ENCODE measurements around the gene MYO9A.
"Not testable (repeated sequence)": the region's sequence is repeated elsewhere in the genome, so short reads cannot be mapped to it uniquely, and the experiment has no call there.

MYO9A gene

DNA sequence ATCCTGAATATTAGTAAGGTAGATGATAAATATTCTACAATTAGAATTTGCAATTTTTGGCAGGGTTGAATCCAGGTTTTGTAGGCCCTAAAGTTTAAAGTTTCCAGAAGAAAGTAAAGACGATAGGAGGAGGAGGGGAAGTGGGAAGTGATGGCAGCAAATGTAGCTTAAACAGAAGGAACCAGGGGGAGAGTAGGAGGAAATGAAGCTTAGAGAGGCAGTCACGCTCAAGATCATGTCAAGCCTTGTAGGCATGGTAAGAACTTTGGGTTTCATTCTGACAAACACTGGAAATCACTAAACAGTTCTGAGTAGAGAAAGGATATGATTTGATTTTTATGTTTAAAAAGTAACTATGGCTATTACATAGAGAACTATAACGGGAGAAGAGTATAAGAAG lies 243.7 kb downstream of the MYO9A start:
- no peak for DNase-seq (ENCODE audit: low read depth, low spot score)

DNA sequence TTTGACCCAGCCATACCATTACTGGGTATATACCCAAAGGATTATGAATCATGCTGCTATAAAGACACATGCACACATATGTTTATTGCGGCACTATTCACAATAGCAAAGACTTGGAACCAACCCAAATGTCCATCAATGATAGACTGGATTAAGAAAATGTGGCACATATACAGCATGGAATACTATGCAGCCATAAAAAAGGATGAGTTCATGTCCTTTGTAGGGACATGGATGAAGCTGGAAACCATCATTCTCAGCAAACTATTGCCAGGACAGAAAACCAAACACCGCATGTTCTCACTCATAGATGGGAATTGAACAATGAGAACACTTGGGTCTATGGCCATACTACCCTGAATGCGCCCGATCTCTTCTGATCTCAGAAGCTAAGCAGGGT lies 259.7 kb downstream of the MYO9A start:
- DNase-seq (ENCODE audit: low read depth, low spot score), result not testable (repeated sequence)

DNA sequence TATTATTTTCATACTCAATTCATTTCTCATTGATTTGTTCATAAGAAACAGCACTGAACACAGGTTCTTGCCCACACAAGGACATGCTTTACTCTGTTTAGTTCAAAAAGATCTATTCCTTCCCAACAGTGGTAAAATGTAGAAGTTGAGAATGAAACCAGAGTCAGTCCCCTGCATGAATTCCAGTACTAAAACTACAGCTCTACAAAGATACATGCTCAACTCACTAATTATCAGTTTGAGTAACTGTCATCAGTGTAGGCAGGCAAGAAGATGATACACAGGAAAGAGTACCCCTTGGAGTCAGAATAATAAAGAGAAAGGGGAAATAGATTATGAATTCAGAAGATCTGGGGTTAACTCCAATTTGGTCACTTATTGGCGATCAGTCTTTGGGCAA lies 264.4 kb downstream of the MYO9A start:
- no peak for DNase-seq (ENCODE audit: low read depth, low spot score)

DNA sequence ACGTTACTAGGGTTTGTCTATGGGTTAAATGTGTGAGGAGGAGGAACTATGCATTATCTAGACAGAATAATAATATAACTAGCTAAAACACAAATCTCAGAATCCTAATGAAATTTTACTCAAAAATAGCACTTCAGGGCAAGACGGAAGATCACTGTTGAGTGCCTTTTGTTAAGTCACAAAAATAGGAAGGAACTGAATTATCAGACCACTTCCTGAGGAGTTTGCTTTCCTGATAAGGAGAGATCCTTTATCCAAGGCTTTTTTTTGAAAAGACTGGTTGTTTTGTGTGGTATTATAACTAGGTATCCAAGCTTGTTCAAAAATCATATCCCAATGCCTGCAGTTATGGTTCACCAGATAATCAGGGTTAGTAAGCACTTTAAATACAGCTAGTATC lies 273.0 kb downstream of the MYO9A start:
- no peak for DNase-seq (ENCODE audit: low read depth, low spot score)

DNA sequence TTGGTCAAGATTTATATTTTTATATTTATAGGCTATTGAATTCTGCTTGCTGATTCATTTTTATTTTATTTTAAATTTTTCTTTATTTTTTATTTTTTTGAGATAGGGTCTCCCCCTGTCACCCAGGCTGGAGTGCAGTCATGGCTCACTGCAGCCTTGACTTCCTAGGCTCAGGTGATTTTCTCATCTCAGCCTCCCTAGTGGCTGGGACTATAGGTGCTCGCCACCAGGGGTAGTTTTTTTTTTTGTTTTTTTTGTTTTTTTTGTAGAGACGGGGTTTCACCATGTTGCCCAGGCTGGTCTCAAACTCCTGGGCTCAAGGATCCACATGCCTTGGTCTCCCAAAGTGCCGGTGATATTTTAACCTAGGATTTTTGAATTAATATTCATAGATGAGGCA lies 276.4 kb downstream of the MYO9A start:
- no peak for DNase-seq (ENCODE audit: low read depth, low spot score)

DNA sequence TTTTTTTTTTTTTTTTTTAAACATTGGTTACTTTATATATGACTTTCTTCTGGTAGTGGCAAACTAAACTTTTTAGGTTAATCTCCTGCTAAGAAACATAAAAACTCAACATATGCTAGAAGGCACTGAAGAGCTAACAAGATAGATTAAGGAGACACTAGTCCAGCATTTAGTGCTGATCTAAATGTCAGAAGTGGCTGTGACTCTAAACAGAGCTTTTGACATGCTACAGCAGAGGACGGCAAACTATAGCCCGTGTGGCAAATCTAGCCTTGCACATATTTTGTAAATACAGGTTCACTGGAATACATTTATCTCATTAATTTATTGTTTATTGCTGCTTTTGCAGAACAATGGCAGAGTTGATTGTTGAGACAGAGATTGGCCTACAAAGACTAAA lies 287.0 kb downstream of the MYO9A start:
- no peak for DNase-seq (ENCODE audit: low read depth, low spot score)

DNA sequence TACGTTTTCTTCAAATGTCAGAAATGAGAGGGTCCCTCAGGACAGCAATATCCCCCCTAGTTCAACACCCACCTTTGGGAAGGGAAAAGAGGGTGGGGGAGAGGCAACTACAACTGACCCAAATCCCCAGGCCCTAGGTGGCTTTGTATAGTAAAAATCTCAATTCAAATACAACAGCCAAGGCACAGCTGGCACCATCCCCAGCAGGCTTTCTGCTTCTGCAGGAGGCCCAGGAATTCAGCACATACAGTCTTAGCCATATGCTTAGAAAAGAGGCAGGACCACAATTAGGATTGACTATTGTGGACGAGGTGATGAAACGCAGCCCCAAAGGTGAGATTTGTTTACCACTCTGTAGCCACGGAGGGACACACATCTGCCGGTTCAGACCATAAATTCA lies 291.8 kb downstream of the MYO9A start:
- no peak for DNase-seq (ENCODE audit: low read depth, low spot score)

DNA sequence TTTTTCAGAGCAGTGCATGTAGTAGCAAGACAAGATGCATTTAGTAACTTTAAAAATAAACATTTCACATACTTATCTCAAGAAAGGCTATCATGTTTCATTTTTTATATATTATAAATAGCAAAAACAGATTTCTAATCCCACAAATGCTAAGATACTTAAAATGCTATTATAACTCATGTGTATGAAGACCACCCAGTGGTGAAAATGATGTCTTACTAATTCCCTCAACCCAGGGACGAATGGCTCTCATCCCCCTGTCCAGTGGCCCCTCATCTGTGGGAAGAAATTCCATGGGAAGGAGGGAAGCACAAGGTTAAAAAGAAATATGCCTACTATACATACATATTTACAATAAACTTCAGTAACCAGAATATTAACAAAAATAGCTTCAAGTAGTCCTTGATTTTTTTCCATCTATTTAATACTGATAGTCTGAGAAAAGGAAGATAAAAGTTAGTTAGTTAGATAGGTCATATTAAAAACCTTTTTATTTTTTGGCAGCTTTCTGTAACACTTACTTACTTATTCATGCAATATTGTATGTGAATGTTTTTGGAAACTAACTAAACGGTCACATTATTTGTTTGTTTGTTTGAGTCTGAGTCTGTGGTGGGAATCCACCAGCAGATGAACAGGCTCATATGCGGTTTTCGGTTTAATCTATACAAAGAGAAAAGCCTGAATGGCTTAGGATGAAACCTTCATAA lies 292.8 kb downstream of the MYO9A start:
- DNase-seq (ENCODE audit: low read depth, low spot score), result no peak

DNA sequence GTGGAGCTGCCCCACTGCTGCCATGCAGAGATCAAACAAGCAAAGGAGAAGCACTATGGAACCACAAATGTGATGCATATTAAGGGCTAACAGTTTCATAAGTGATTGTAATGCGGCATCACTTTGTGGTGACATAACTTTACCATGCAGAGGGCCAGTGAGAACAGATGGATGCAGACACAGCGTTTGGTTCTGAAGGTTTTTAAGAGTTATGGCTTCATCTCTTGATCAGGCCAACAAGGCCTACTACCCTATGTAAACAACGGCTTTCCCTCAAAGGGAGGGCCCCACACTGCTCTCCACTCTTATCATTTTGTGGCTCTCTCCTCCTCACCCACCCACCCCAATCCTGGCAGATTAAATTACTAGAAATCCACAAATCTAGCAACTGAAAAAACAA lies 294.1 kb downstream of the MYO9A start:
- no peak for DNase-seq (ENCODE audit: low read depth, low spot score)

DNA sequence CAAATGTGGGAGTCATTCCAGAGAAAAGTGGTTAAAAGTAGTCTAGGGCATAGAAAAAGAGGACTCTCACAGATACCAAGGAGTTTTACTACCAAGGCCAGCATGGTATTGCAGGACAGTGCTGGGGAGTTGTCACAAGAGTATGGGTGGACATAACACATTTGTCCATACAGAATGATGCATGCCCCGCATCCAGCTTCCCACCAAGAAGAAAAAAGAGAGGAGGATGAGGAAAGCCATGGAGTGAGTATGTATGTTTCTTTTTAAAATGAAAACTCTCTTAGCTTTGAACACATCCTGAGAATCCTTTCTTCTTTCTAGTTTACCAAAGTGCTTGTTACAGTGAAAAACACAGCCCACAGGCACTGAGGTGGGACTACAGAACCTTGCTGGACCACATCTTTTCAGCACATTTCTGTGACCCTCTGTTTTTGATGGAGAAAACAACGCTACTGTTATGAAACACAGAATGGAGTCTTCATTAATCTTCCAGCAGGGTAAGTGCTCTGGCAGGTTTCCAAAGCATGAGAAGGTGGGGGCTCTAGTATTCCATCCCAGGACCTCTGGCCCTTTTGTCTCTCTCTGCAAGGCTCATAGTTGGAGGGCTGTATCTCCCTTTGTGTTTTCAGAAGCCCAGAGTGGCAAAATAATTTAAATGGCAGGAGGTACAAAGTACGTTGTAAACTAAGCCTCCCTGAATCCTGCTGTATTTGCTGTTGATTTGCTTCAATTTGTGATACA lies 294.9 kb downstream of the MYO9A start:
- DNase-seq (ENCODE audit: low read depth, low spot score), result no peak

DNA sequence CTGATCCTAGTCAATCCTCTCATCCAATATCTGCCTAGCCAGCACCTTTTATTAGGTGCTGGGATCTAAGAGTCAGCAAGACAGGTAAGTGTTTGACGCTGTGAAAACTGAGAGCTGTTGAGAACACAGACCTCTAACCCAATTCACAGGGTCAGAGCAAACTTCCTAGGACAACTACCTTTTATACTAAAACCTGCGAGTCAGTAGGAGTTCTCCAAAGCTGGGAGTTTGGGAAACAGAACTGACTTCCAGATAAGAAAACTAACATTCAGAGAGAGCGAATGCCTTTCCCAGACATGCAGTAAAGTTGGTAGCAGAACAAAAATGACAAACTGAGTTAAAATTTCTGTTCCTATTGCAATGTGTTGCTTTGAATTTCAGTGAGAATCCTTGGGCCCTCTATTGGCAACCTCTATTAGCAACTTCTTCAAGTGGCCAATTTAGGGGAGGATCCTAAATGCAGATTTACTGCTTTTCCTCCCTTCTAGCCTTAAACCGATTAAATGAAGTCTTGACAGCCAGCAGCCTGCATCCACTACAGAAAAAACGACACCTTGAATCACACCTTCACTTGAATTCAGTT lies 296.3 kb downstream of the MYO9A start:
- no peak for DNase-seq (ENCODE audit: low read depth, low spot score)

DNA sequence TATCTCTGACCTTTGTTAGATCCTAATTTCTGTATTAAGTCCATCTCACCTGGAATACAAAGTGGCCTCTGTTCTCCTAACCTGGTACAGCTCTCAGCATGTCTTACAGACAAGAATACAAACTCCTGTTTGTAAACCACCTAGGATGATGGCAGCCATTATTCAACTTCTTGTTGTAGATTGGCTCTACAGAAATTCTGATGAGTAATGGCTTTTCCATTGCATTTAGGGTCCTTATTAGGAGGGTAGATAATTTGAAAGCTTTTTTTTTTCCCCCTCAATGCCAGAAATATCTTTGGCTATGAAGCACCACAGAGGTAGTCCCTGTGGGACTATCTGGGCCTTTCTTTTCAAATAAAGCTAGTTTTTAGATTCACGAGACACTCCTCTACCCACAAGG lies 297.8 kb downstream of the MYO9A start:
- DNase-seq (ENCODE audit: low read depth, low spot score), result no peak

DNA sequence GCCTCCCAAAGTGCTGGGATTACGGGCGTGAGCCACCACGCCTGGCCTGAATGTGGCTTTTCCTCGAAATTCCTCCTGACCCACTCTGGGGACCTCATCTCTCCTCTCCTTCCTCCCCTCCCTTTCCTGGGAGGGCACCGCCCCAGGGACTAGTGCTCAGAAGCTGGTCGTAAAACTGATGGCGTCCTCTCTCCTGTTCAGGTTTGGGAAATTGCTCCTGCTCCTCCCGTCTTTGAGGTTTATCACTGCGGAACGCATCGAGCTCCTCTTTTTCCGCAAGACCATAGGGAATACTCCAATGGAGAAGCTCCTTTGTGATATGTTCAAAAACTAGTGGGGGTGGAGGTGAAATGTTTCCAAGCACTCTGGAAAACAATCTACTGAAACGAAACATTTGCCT lies 300.6 kb downstream of the MYO9A start:
- no peak for DNase-seq (ENCODE audit: low read depth, low spot score)

DNA sequence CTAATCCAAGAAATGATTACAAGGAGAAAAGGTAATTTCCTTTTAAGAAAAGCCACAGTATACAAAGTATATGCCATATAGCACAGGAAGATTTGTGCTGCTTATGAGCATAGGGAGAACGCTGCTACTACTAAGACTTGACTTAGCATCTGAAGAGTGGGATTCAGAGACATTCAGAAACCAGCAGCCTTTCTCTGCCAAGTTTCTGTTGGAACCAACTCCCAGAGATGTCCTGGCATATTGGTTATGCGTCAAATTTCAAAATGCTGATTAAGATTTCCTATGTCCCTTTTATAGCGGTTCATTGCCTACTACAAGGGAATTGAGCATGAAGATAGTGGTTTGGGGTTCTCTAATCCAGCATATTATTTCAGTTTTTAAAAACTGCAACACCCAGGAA lies 302.6 kb downstream of the MYO9A start:
- DNase-seq (ENCODE audit: low read depth, low spot score), result no peak

DNA sequence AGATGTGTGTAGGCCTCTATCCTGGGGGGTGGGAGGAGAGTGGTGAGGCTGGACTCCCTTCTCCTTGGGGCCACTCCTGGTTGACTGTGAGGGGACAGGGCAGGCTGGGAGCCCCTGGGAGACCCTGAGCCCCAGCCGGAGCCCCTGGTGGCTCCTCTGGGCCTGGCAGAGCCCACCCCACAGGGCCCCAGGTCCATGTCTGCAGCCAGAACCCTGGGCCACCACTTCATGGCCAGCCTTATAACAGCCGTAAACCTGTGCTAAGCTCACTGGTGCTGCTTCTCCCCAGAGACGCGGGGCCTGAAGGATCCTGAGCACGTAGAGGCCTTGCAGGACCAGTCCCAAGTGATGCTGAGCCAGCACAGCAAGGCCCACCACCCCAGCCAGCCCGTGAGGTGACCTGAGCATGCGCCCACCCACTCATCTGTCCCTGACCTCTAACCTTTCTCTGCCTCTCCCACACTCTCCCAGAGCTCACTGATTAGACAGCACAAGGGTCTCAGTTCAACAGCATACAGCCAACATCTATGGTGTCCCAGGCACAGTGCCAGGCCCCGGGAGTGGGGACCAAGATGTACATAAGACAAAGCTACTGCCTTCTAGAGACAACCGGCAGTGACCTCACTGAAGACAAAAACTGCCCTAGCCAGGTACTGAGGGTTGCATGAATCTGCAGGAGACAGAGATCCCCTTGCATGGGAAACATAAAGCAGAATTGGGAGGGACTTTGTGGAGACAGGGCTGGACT lies 304.1 kb downstream of the MYO9A start:
- DNase-seq (ENCODE audit: low read depth, low spot score), result no peak

DNA sequence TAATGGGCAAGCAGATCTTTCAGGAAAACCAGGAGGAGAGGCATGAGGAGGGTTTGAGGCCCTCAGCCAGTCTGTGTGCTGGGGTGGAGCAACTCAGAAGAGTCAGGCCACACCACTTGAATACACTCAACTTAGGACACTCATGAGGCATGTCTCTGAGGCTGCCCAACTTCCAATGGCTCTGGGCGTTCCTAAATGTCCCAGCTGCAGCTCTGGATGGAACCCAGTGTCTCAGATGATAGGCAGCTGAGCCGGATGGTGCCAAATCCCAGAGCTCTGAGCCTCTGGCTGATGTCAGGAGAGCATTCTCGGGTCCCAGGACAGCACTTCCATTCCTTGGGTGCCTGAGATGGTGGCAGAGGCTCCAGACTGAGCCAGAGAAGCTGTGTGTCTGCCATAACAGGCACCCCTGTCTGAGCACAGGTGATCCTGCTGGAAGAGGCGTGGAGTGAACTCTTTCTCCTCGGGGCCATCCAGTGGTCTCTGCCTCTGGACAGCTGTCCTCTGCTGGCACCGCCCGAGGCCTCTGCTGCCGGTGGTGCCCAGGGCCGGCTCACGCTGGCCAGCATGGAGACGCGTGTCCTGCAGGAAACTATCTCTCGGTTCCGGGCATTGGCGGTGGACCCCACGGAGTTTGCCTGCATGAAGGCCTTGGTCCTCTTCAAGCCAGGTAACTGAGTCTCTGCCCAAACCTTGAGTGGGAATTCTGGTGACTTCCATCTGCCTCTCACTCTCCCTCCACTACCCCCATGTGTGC lies 304.8 kb downstream of the MYO9A start:
- no peak for DNase-seq (ENCODE audit: low read depth, low spot score)

DNA sequence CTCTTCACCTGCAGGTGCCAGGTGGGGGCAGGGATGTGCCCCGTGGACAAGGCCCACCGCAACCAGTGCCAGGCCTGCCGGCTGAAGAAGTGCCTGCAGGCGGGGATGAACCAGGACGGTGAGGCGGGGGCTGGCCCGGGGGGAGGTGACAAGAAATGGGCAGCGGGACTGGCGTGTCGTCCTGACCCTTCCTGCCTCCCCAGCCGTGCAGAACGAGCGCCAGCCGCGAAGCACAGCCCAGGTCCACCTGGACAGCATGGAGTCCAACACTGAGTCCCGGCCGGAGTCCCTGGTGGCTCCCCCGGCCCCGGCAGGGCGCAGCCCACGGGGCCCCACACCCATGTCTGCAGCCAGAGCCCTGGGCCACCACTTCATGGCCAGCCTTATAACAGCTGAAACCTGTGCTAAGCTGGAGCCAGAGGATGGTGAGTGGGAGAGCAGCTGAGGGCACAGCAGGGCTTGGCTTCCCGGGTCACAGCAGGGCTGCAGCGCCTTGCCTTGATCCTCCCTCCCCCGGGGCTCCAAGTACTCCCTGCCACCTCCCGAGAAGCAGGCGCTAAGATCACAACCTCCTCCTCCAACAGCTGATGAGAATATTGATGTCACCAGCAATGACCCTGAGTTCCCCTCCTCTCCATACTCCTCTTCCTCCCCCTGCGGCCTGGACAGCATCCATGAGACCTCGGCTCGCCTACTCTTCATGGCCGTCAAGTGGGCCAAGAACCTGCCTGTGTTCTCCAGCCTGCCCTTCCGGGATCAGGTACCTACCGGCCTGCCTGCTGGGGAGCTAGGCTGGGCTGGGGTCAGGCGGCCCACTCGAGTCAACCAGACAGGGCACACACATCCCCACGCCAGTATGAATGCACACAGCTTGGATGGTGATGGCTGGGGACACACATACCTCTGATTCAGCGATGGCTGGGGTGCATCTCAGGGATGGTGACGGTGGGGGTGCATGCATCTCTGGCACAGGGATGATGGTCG lies 305.9 kb downstream of the MYO9A start:
- DNase-seq (ENCODE audit: low read depth, low spot score), result no peak

DNA sequence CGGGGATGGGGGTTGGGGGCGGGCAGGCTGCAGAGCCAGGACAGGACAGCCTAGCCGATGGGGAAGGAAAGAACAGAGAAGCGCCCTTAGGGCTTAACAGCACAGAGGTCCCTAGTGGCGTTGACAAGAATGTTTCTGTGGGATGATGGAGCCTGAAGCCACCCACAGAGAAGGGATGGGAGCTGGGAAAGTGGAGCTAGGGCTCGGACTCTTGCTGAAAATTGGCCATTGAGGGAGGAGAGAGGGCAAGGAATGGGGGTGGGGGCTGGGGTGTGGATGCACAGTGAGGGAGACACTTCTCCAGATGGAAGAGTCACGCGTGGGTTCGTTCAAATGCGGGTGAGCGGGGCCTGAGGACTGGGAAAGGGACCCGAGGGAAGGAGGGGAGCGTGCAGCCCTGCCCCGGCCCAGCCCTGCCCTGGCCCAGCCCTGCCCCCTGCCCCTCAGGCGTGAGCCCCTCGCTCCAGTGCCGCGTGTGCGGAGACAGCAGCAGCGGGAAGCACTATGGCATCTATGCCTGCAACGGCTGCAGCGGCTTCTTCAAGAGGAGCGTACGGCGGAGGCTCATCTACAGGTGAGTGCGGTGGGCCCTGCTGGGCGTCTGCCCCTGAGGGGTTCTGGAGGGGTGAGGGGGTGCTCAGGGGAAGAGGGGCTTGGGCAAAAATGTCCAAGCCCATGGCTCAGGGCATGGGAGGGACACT lies 306.8 kb downstream of the MYO9A start:
- DNase-seq (ENCODE audit: low read depth, low spot score), result no peak

DNA sequence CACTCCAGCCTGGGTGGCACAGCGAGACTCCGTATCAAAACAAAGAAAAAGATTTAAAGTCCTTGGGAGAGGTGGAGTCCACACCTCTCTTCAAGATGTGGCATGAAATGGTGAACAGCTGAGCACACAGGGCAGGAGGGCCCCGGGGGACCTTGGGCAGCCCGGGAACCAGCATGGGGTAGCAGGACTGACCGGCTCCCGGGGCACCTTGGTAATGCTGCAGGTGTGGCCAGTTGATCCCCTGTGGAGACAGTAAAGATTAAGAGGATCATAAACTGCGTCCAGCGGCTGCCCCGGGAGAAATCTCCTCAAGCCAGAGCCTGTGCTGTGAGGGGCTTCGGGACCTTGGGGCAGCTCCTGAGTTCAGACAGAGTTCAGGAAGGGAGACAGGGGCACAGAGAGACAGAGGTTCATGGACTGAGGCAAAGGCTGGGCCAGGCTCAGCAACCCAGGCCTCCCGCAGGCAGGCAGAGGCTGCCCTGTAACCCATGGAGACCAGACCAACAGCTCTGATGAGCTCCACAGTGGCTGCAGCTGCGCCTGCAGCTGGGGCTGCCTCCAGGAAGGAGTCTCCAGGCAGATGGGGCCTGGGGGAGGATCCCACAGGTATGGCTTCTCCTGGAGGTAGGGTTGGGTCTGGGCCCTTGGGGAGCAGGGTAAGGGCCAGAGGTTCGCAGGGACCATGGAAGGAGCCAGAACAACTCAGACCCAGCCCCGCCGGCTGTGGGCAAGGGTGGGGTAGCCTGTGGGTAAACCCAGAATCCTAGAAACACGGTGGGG lies 307.5 kb downstream of the MYO9A start, which contains the start of gene NR2E3:
NR2E3 (plus strand) TSS at position 299 of the 780 bp plus-strand sequence; CDS start at position 489, 190 bp downstream.
- peak; percentile 26 for DNase-seq (ENCODE audit: low read depth, low spot score)

All from brain pericyte (primary cell).